HG03460 (cell line): Measurements from ENCODE around the gene TMEM63A.
A peak's percentile ranks its signal among the peaks of the same experiment; 100 is the strongest.
"Not testable (repeated sequence)": the region's sequence is repeated elsewhere in the genome, so short reads cannot be mapped to it uniquely, and the experiment has no call there.

Source experiments
- ATAC-seq: cut with Tn5 transposase; IDR thresholded peaks from one replicate; pipeline ENCODE4 v1.9.1; 2021; ENCODE audit not compliant: unreplicated experiment

Gene TMEM63A

GRCh38 chr1:225881959-225882693, at the start of gene TMEM63A:
Gene TMEM63A (minus strand): TSS chr1:225882380. CDS start chr1:225877580, 4,800 bp downstream.
- peak; percentile 63 for ATAC-seq

GRCh38 chr1:225931270-225932136, 49.3 kb upstream of the TMEM63A start:
- ATAC-seq: no peak

- ATAC-seq: no peak
These were observed 48.4 kb upstream of the TMEM63A start for GRCh38 chr1:225930566-225930965.

GRCh38 chr1:225929462-225929861, 47.3 kb upstream of the TMEM63A start:
- ATAC-seq: not testable (repeated sequence)

GRCh38 chr1:225928186-225929175, 46.3 kb upstream of the TMEM63A start:
- no peak for ATAC-seq

GRCh38 chr1:225926551-225927113, 44.5 kb upstream of the TMEM63A start:
- no peak for ATAC-seq

GRCh38 chr1:225923692-225924555, 41.7 kb upstream of the TMEM63A start, which contains the start of gene PYCR2:
Gene PYCR2 (minus strand): TSS chr1:225924250. CDS start chr1:225924110, 140 bp downstream.
- ATAC-seq: peak; percentile 93

GRCh38 chr1:225923381-225923691, 41.2 kb upstream of the TMEM63A start:
- no peak for ATAC-seq

GRCh38 chr1:225921734-225922709, 39.8 kb upstream of the TMEM63A start:
- ATAC-seq: no peak

GRCh38 chr1:225919906-225920305, 37.7 kb upstream of the TMEM63A start:
- no peak for ATAC-seq

- no peak for ATAC-seq
These were observed 36.1 kb upstream of the TMEM63A start for GRCh38 chr1:225918280-225918679.

- no peak for ATAC-seq
These were observed 35.4 kb upstream of the TMEM63A start for GRCh38 chr1:225917536-225917935.

GRCh38 chr1:225917101-225917500, 34.9 kb upstream of the TMEM63A start:
- ATAC-seq: no peak

GRCh38 chr1:225915538-225915991, 33.4 kb upstream of the TMEM63A start:
- ATAC-seq: no peak

- no peak for ATAC-seq
These were observed 32.8 kb upstream of the TMEM63A start for GRCh38 chr1:225914947-225915346.

- no peak for ATAC-seq
These were observed 32.2 kb upstream of the TMEM63A start for GRCh38 chr1:225914391-225914790.

GRCh38 chr1:225911191-225912130, 29.3 kb upstream of the TMEM63A start:
- ATAC-seq: peak; percentile 80
